Astrocyte of the cerebellum (primary cell): ENCODE data around the gene LHX1.

Experiments
- DNase-seq: peaks from one replicate; pipeline ENCODE4 v3.0.0-alpha.2; 2011; ENCODE audit warnings: low read depth
- H3K4me3 ChIP-seq: 2 replicates; pipeline ENCODE4 v1.5.1; 2011; ENCODE audit warnings: mild to moderate bottlenecking, low read depth, low read length, moderate library complexity
- CTCF ChIP-seq: IDR thresholded peaks from 2 replicates; pipeline ENCODE4 v1.5.1; 2012; ENCODE audit warnings: low read length, low read depth, moderate library complexity, mild to moderate bottlenecking; ENCODE audit errors: missing control alignments
- in situ Hi-C: cut with HindIII; loops from 2 replicates; pipeline ENCODE4 v1.10.0; 2017; ENCODE audit warnings: low sequenced_read_pairs

LHX1 gene

DNA sequence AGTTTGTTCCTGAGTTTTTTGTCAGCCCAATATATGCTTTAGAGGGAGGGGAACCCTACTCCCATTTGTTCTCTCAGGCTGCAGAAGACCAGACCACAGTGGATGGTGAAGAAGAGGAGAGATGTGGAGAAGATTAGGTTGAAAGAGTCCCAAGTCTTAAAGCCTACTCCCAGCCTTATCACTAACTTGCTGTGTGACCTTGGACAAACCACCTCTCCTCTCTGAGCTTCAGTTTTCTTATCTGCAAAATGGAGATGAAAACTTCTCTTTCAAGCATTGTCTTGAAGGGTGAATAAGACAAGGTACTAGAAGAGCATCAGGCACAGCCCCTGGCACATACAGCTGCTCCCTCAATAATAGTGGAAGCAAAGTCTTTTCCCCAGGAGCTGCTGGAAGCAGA, 15.1 kb upstream of the LHX1 start:
- no peak for TF ChIP-seq CTCF
- no peak for DNase-seq
- in situ Hi-C loops = no loop called here
- H3K4me3 ChIP-seq = no peak overlapping the region

GRCh38 chr17:36923814-36924221, 13.5 kb upstream of the LHX1 start:
- no peak for TF ChIP-seq CTCF
- no peak overlapping the region for H3K4me3 ChIP-seq
- DNase-seq = no peak
- in situ Hi-C loops = no loop called here

GRCh38 chr17:36926226-36926625, 11.0 kb upstream of the LHX1 start:
- in situ Hi-C loops = no loop called here
- no peak for TF ChIP-seq CTCF
- DNase-seq = no peak
- H3K4me3 ChIP-seq = no peak overlapping the region

GRCh38 chr17:36926701-36927100, 10.6 kb upstream of the LHX1 start:
- no peak overlapping the region for H3K4me3 ChIP-seq
- in situ Hi-C loops = no loop called here
- DNase-seq = no peak
- no peak for TF ChIP-seq CTCF

DNA sequence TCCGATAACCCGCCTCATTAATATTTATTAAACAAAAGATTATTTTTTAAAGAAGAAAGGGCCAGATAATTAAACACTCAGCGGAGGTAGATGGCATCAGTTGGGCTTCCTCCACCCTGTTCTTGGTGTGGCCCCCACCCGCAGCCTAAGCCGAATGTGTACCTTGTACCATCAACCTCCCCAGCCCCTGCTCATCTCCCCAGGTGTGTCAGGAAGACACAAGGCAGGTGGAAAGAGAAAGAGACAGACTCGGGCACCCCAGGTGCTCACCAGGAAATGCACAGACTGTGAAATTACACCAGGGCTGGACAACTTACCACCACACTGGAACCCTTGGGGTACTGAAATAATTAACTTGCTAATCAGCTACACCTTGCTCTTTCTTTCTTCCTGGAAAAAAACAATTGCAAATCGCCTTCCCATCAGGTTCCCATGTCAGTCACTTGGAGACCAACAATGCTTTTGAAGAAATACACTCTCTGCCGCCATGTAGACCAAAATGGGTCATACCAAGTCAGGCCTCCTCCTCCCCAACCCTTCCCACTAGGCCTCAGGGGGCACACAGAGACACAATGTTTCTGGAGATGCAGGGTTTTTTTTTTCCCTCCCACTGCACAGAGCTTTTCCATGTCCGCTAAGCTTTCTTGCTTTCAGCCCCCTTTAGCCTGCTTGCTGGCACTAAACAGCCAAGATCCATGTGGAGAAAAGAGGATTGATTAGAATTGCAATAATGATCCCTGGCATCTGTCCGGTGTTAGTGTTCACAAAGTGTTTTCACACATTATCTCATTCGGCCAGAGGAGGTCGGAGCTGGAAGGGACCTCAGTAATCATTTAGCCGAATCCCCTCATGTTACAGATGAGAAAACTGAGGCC, 8.6 kb upstream of the LHX1 start:
- in situ Hi-C loops = no loop called here
- no peak for DNase-seq
- TF ChIP-seq CTCF = no peak
- H3K4me3 ChIP-seq = no peak overlapping the region

DNA sequence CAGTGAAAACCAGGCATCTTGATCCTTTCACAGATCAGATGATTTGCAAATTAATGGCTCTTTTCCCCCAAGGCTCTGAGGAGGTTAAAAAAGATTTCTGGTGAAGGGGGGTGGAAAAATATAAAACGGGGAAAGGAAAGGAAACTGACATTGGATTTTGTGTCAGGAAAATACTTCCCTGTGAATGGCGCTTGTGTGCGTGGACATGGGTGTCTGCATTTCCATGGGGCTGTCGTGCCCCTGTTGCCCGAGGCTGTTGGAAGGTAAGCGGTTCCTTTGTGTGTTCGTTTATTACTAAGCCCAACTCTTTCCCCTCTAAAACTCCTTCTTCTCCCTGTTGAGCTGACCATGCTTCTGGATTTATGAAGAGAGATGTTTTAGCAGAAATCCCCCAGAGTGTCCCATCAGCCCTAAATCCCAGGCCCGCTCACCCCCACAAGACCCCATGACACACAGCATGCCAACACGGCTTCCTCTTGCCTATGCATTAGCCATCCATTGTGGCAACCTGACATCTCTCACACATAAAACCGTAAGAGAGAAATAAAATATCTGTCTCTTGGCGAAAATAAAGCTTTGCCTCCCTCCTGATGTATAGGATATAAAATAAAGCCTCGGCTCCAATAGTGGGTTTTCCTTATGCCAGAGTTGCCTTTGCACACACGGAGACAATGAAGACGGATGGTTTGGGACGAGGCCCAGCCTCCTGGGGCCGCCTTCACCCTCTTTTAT, 7.3 kb upstream of the LHX1 start:
- no peak for TF ChIP-seq CTCF
- DNase-seq = no peak
- in situ Hi-C loops = no loop called here
- H3K4me3 ChIP-seq = no peak overlapping the region
